Pons (tissue), 1 donor: Measurements from ENCODE around the gene ADAM8.

ENCODE experiments used
- DNase-seq: peaks from one replicate; pipeline ENCODE4 v3.0.0-alpha.2; 2016; ENCODE audit warnings: low spot score

ADAM8 gene

DNA sequence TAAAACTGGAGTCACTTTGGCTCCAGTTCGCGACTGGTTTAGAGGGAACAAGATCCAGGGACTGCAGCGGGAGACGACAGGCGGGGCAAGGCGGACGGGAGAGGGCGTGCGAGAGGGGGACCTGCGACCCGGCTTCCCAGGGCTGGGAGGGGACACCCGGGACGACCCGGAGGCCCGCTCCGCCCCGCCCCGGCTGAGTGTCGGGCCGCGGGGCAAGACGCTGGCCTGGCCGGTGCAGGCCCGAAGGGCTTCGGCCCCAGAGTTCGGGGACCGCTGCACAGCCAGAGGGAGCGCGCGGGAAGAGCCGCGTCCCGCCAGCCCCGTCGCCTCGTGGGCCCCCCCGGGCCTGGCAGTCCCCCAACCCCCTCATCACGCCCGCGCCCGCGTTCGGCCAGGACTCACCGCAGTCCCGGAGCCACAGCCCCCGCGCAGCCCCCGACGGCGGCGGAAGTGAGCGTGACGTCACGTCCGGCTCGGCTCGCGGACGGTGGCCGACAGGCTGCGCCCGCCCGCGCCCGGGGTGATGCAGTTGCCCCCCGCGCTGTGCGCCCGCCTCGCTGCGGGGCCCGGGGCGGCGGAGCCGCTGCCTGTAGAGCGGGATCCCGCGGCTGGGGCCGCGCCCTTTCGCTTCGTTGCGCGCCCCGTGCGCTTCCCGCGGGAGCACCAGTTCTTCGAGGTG is 31.9 kb upstream of the ADAM8 start, which contains the start of the genes TUBGCP2 and ZNF511:
TUBGCP2 (minus strand) TSS at position 452 of the 679 bp plus-strand sequence. CDS start 5,931 bp downstream, outside the sequence.
ZNF511 (plus strand) TSS at position 494 of the 679 bp plus-strand sequence; CDS start at position 524, 30 bp downstream.
- DNase-seq: no peak

GRCh38 chr10:133307776-133308420 is 31.2 kb upstream of the ADAM8 start:
- DNase-seq: no peak

GRCh38 chr10:133306941-133307379 is 30.3 kb upstream of the ADAM8 start:
- DNase-seq: no peak

- no peak for DNase-seq
Observed at GRCh38 chr10:133306097-133306476, 29.4 kb upstream of the ADAM8 start.

- DNase-seq: no peak
Observed at GRCh38 chr10:133303206-133303605, 26.5 kb upstream of the ADAM8 start.

DNA sequence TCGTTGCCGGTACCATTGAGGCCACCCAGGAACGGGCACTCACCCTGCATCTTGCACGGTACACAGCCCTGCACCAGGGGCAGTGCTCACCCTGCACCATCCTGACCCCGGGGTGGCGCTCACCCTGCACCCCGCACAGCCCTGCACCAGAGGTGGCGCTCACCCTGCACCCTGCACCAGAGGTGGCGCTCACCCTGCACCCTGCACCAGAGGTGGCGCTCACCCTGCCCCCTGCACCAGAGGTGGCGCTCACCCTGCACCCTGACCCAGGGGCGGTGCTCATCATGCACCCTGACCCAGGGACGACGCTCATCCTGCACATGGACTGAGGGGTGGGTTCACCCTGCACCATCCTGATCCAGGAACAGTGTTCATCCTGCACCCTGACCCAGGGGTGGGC is 25.6 kb upstream of the ADAM8 start:
- no peak for DNase-seq

DNA sequence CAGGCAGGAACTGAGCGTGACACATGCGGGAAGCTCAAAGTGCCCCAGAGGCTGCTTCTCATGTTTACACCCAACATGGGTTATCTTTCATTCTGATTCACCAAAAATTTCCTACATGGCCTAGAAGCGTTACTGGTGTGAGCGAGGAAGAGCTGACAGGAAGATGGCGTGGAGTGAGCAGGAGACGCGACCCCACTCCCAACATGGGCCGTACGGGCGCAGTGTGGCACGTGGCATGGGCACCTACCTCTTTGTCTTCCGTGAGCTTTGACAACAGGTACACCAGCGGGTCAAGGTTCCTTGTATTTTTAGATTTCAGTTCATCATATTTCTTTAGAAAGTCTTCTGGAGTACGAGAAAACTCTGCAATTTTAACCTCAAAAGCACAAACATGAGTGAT is 23.1 kb upstream of the ADAM8 start:
- DNase-seq: no peak

GRCh38 chr10:133299224-133299623 is 22.6 kb upstream of the ADAM8 start:
- DNase-seq: no peak

- no peak for DNase-seq
Observed at GRCh38 chr10:133298466-133298865, 21.8 kb upstream of the ADAM8 start.

- no peak for DNase-seq
Observed at GRCh38 chr10:133297504-133297903, 20.8 kb upstream of the ADAM8 start.

- no peak for DNase-seq
Observed at GRCh38 chr10:133295426-133296320, 19.0 kb upstream of the ADAM8 start.

- peak; percentile 49 for DNase-seq
Observed at GRCh38 chr10:133294189-133294588, 17.5 kb upstream of the ADAM8 start.

DNA sequence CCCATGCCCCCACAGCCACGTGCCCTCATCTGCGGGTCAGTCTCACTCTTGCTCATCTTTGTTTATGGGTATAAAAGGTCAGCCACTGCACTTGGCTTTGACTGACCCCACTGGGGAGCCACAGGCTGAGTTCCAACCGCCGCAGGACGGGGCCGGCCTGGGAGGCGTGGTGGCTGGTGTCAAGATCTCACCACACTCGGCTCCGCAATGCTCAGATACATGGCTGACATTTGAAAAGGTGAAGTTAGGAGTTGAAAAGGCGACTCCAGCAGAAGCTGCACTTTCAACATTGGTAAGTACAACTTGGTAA is 17.1 kb upstream of the ADAM8 start:
- no peak for DNase-seq

GRCh38 chr10:133292919-133293809 is 16.5 kb upstream of the ADAM8 start:
- no peak for DNase-seq

- no peak for DNase-seq
Observed at GRCh38 chr10:133289761-133290160, 13.1 kb upstream of the ADAM8 start.

DNA sequence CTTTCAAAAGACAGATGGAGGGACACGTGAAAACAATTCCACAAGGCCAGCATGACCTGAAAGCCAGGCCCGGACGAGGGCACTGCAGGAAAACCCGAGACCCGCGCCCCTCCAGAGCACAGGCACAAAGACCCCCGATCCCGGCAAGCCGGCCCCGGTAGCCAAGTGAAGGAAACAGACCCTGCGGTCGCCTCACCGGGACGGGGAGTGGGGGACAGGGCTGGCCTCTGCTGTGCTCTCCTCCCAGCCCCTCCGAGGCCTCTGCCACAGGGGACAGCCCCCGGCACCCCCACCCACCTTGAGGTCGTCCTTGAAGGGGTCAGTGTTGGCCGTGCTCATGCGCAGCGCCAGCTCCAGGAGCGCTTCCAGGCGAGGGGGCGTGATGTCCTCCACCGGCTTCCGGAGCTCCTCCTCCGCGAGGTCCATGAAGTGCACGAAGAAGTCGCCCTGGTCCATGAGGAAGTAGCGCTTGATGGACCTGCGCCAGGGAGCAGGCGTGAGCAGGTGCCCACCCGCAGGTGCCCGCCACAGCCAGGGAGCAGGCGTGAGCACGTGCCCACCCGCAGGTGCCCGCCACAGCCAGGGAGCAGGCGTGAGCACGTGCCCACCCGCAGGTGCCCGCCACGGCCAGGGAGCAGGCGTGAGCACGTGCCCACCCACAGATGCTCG is 11.3 kb upstream of the ADAM8 start:
- DNase-seq: no peak

GRCh38 chr10:133286366-133286765 is 9.7 kb upstream of the ADAM8 start:
- DNase-seq: no peak

- DNase-seq: no peak
Observed at GRCh38 chr10:133285217-133285616, 8.5 kb upstream of the ADAM8 start.

DNA sequence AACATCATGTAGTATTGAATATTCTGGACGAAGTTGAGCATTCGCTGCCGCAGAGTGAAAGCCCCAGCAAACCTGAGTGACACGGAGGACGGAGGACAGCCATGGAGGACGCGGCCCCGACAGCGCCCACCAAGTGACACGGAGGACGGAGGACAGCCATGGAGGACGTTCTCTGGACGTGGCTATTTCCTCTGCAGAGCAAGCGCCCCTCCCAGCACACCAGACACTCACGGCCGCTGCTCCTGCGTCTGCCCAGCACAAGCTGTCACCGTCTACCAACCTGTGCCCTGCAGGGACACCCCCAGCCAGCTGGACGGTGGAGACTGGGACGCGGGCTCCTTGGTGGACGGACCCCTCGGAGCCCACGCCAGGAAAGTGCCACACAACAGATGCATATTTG is 7.3 kb upstream of the ADAM8 start:
- no peak for DNase-seq

DNA sequence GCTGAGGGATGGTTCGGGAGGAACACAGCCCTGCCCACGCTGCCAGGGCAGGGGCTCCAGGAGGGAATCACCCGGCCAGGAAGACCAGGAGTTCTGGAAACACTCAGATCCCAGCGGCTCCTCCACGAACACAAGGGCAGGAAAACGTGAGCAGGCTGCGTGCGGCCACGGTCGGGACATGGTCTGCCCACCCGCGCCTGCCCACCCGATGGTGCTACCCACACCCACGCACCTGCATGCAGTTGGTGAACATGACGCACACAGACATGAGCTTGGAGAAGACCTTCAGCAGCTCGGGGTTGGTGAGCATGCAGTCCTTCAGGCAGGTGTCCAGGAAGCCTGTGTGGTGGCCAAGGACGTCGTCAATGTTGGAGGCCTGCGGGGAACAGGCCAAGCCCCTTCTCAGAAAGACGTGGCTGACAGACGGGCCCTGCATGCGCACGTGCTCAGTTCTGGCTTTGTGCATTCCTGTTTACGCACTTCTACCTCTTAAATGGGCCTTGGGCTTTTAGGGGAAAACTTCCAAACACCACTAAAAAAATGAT is 6.2 kb upstream of the ADAM8 start:
- DNase-seq: no peak
